WTC11 (cell line): ENCODE data around the gene PANK4. TPM values are rescaled to one million over a fixed set of nuclear protein-coding genes. Genes with fewer than 3 reads are reported as not detected.
"Not testable (repeated sequence)": the region's sequence is repeated elsewhere in the genome, so short reads cannot be mapped to it uniquely, and the experiment has no call there.

Source experiments
- ATAC-seq: fragments of 200-7000 bp; cut with Tn5 transposase; 2 replicates; pipeline ENCODE4 v1.10.0; 2021; ENCODE audit warnings: mild to moderate bottlenecking, moderate library complexity
- CTCF ChIA-PET: fragments of 300-600 bp; sonication (Branson Sonifier 250); formaldehyde crosslinking; loops from one replicate; lab custom pipeline; 2021; ENCODE audit warnings: antibody characterized with exemption; lab: Charles Lee
- POLR2A ChIA-PET: fragments of 350-600 bp; sonication (Branson Sonifier 250); formaldehyde crosslinking; loops from one replicate; lab custom pipeline; 2021; ENCODE audit warnings: antibody characterized with exemption; lab: Charles Lee
- DNase-seq: peaks from one replicate; pipeline ENCODE4 v3.0.0; 2021; ENCODE audit warnings: low spot score
- H3K27ac Mint-ChIP-seq: 2 replicates; pipeline ENCODE4 v1.8.0; 2021; ENCODE audit warnings: mixed read lengths
- H3K27me3 Mint-ChIP-seq: 2 replicates; pipeline ENCODE4 v1.8.0; 2021; ENCODE audit warnings: low read depth, mild to moderate bottlenecking, moderate library complexity, mixed read lengths
- H3K36me3 Mint-ChIP-seq: 2 replicates; pipeline ENCODE4 v1.8.0; 2021; ENCODE audit warnings: mixed read lengths
- H3K4me1 Mint-ChIP-seq: 2 replicates; pipeline ENCODE4 v1.8.0; 2022; ENCODE audit warnings: mixed read lengths
- H3K4me3 Mint-ChIP-seq: 2 replicates; pipeline ENCODE4 v1.8.0; 2021; ENCODE audit warnings: mild to moderate bottlenecking, moderate library complexity, mixed read lengths
- H3K9me3 Mint-ChIP-seq: 2 replicates; pipeline ENCODE4 v1.8.0; 2021; ENCODE audit warnings: mixed read lengths
- CREM ChIP-seq: sonication (generic); formaldehyde crosslinking; IDR thresholded peaks from 2 replicates; pipeline ENCODE4 v1.8.1; 2022; ENCODE audit warnings: mild to moderate bottlenecking, missing genetic modification reagents, moderate library complexity
- ELF4 ChIP-seq: sonication (generic); formaldehyde crosslinking; IDR thresholded peaks from 2 replicates; pipeline ENCODE4 v1.8.1; 2022; ENCODE audit warnings: low read depth, mild to moderate bottlenecking, moderate library complexity, missing genetic modification reagents
- ETV6 ChIP-seq: sonication (generic); formaldehyde crosslinking; IDR thresholded peaks from 2 replicates; pipeline ENCODE4 v1.8.1; 2022; ENCODE audit warnings: mild to moderate bottlenecking, missing genetic modification reagents
- GABPB1 ChIP-seq: sonication (generic); formaldehyde crosslinking; IDR thresholded peaks from 2 replicates; pipeline ENCODE4 v1.8.1; 2023; ENCODE audit warnings: mild to moderate bottlenecking, missing genetic modification reagents
- HMGA2 ChIP-seq: fragments of 250-450 bp; sonication (Bioruptor Pico); IDR thresholded peaks from 2 replicates; pipeline ENCODE4 v1.4.0; 2021; ENCODE audit warnings: mild to moderate bottlenecking, moderate library complexity
- JAZF1 ChIP-seq: fragments of 250-450 bp; sonication (Bioruptor Pico); IDR thresholded peaks from 2 replicates; pipeline ENCODE4 v1.9.0; 2021; ENCODE audit warnings: moderate library complexity, mild to moderate bottlenecking, inconsistent platforms
- MXD4 ChIP-seq: fragments of 250-450 bp; sonication (Bioruptor Pico); IDR thresholded peaks from 2 replicates; pipeline ENCODE4 v1.8.0; 2021; ENCODE audit warnings: mild to moderate bottlenecking, moderate library complexity, borderline replicate concordance
- NR1H2 ChIP-seq: sonication (generic); formaldehyde crosslinking; IDR thresholded peaks from 2 replicates; pipeline ENCODE4 v1.9.0; 2021; ENCODE audit warnings: mild to moderate bottlenecking, moderate library complexity, missing genetic modification reagents
- TCF7 ChIP-seq: sonication (generic); formaldehyde crosslinking; IDR thresholded peaks from 2 replicates; pipeline ENCODE4 v1.8.0; 2022; ENCODE audit warnings: mild to moderate bottlenecking, low read depth, missing genetic modification reagents, moderate library complexity
- TEAD4 ChIP-seq: sonication (generic); formaldehyde crosslinking; IDR thresholded peaks from 2 replicates; pipeline ENCODE4 v1.8.0; 2022; ENCODE audit warnings: mild to moderate bottlenecking, missing genetic modification reagents
- ZNF138 ChIP-seq: sonication (generic); formaldehyde crosslinking; conservative IDR thresholded peaks from 2 replicates; pipeline ENCODE4 v1.8.1; 2022; ENCODE audit warnings: mild to moderate bottlenecking, moderate library complexity, missing genetic modification reagents
- ZNF263 ChIP-seq: sonication (generic); formaldehyde crosslinking; IDR thresholded peaks from 2 replicates; pipeline ENCODE4 v1.8.1; 2022; ENCODE audit warnings: low read depth, mild to moderate bottlenecking, moderate library complexity, missing genetic modification reagents
- ZNF396 ChIP-seq: fragments of 250-450 bp; sonication (Bioruptor Pico); IDR thresholded peaks from 2 replicates; pipeline ENCODE4 v1.8.0; 2021; ENCODE audit warnings: mild to moderate bottlenecking, moderate library complexity, borderline replicate concordance
- ZNF416 ChIP-seq: fragments of 250-450 bp; sonication (Bioruptor Pico); IDR thresholded peaks from 2 replicates; pipeline ENCODE4 v1.9.0; 2021; ENCODE audit warnings: mild to moderate bottlenecking, inconsistent platforms
- total RNA-seq: library from RNA; stranded (reverse); gene quantifications from 3 replicates; pipeline ENCODE4 v1.2.3, GENCODE V29; 2021
- TF ChIP-seq, protein P1 (sequence below): sonication (generic); formaldehyde crosslinking; IDR thresholded peaks from 2 replicates; pipeline ENCODE4 v1.8.1; 2023; ENCODE audit warnings: mild to moderate bottlenecking, missing genetic modification reagents, borderline replicate concordance
- TF ChIP-seq, protein P2 (sequence below): fragments of 250-450 bp; sonication (Bioruptor Pico); IDR thresholded peaks from 2 replicates; pipeline ENCODE4 v1.9.0; 2021; ENCODE audit warnings: moderate library complexity, mild to moderate bottlenecking, inconsistent platforms, borderline replicate concordance
- TF ChIP-seq, protein P3 (sequence below): sonication (generic); formaldehyde crosslinking; IDR thresholded peaks from 2 replicates; pipeline ENCODE4 v1.8.0; 2022; ENCODE audit warnings: mild to moderate bottlenecking, missing genetic modification reagents
- TF ChIP-seq, protein P4 (sequence below): sonication (generic); formaldehyde crosslinking; IDR thresholded peaks from 2 replicates; pipeline ENCODE4 v1.8.1; 2023; ENCODE audit warnings: mild to moderate bottlenecking, moderate library complexity, missing genetic modification reagents
- TF ChIP-seq, protein P5 (sequence below): sonication (generic); formaldehyde crosslinking; IDR thresholded peaks from 2 replicates; pipeline ENCODE4 v1.8.1; 2023; ENCODE audit warnings: mild to moderate bottlenecking, missing genetic modification reagents, moderate library complexity
- TF ChIP-seq, protein P6 (sequence below): sonication (generic); formaldehyde crosslinking; conservative IDR thresholded peaks from 2 replicates; pipeline ENCODE4 v1.8.1; 2023; ENCODE audit warnings: mild to moderate bottlenecking, low read depth, missing genetic modification reagents, moderate library complexity
- TF ChIP-seq, protein P7 (sequence below): sonication (generic); formaldehyde crosslinking; IDR thresholded peaks from 2 replicates; pipeline ENCODE4 v1.8.1; 2023; ENCODE audit warnings: mild to moderate bottlenecking, missing genetic modification reagents

Gene PANK4
- total RNA-seq, 1 experiment from 2014 or later, result 52.5 TPM

DNA sequence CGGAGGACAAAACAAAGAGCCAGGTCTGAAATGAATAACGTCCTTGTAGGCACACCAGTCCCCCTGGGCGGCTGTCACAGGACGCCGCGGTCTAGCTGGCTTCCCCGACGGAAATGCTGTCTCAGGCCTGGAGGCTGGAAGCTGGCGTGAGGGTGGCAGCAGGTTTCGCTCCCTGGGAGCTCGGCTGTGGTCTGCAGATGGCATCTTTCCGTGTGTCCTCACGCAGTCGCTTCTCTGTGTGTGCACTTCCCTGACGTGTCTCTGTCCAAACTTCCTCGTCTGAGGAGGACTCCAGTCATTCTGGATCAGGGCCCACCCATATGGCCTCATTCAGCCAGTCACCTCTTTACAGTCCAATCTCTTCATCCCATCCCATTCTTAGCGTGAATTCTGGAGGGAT, 43.9 kb upstream of the PANK4 start:
- Mint-ChIP-seq H3K27me3 (peaks cover 11% of the 10 kb centered on the region; the same call in 1 of the 2 replicates), H3K9me3 (peaks cover 21% of the 10 kb centered on the region), H3K4me3 (no peak overlapping the region), H3K27ac (no peak overlapping the region)
- ATAC-seq, result no peak
- DNase-seq, result no peak
- TF ChIP-seq, protein P1, sequence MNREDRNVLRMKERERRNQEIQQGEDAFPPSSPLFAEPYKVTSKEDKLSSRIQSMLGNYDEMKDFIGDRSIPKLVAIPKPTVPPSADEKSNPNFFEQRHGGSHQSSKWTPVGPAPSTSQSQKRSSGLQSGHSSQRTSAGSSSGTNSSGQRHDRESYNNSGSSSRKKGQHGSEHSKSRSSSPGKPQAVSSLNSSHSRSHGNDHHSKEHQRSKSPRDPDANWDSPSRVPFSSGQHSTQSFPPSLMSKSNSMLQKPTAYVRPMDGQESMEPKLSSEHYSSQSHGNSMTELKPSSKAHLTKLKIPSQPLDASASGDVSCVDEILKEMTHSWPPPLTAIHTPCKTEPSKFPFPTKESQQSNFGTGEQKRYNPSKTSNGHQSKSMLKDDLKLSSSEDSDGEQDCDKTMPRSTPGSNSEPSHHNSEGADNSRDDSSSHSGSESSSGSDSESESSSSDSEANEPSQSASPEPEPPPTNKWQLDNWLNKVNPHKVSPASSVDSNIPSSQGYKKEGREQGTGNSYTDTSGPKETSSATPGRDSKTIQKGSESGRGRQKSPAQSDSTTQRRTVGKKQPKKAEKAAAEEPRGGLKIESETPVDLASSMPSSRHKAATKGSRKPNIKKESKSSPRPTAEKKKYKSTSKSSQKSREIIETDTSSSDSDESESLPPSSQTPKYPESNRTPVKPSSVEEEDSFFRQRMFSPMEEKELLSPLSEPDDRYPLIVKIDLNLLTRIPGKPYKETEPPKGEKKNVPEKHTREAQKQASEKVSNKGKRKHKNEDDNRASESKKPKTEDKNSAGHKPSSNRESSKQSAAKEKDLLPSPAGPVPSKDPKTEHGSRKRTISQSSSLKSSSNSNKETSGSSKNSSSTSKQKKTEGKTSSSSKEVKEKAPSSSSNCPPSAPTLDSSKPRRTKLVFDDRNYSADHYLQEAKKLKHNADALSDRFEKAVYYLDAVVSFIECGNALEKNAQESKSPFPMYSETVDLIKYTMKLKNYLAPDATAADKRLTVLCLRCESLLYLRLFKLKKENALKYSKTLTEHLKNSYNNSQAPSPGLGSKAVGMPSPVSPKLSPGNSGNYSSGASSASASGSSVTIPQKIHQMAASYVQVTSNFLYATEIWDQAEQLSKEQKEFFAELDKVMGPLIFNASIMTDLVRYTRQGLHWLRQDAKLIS (CRISPR knock-in tag), result no peak
- no peak for TF ChIP-seq ZNF263 (CRISPR knock-in tag)
- no peak for TF ChIP-seq ELF4 (CRISPR knock-in tag)
- no peak for TF ChIP-seq TEAD4 (CRISPR knock-in tag)
- TF ChIP-seq CREM (CRISPR knock-in tag), result no peak
- TF ChIP-seq, protein P2, sequence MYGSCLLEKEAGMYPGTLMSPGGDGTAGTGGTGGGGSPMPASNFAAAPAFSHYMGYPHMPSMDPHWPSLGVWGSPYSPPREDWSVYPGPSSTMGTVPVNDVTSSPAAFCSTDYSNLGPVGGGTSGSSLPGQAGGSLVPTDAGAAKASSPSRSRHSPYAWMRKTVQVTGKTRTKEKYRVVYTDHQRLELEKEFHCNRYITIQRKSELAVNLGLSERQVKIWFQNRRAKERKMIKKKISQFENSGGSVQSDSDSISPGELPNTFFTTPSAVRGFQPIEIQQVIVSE (CRISPR knock-in tag), result no peak
- no peak for TF ChIP-seq TCF7
- TF ChIP-seq, protein P3, sequence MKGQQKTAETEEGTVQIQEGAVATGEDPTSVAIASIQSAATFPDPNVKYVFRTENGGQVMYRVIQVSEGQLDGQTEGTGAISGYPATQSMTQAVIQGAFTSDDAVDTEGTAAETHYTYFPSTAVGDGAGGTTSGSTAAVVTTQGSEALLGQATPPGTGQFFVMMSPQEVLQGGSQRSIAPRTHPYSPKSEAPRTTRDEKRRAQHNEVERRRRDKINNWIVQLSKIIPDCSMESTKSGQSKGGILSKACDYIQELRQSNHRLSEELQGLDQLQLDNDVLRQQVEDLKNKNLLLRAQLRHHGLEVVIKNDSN, result no peak
- TF ChIP-seq, all 79 proteins: peak for 0
- CTCF ChIA-PET, result interaction anchor here (1.0 kb wide), 1 partner anchor 255 kb away, joined by 3 read pairs; no protein-coding TSS in a partner anchor
- POLR2A ChIA-PET, result no interaction called here
- Mint-ChIP-seq H3K36me3 (peaks cover 13% of the 10 kb centered on the region; the same call in 1 of the 2 replicates), H3K4me1 (no peaks in the 10 kb centered on the region)

DNA sequence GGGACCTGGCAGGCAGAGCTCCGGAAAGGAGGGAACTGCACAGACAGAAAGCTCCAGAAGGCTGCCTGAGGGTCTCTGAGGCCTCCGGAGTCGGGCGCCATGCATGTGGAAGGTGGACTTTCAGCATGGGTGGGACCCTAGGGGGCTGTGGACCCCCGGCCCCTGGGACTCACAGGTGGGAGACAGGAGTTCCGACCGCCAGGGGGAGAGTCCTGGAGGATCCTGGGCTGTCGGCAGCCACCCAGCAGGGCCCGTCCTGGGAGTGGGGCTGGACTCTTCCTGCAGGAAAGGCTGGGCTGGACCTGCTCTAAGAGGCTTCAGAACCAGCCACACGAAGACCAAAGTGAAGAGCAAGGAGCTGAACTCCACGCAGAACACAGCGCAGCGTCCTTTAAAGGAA, 43.3 kb upstream of the PANK4 start:
- H3K27ac Mint-ChIP-seq, POLR2A ChIA-PET, ATAC-seq, H3K4me1 Mint-ChIP-seq, H3K4me3 Mint-ChIP-seq, DNase-seq: not testable (repeated sequence)
- H3K27me3 Mint-ChIP-seq, result peaks cover 11% of the 10 kb centered on the region; the same call in 1 of the 2 replicates
- peaks cover 13% of the 10 kb centered on the region; the same call in 1 of the 2 replicates for H3K36me3 Mint-ChIP-seq
- H3K9me3 Mint-ChIP-seq, result peaks cover 21% of the 10 kb centered on the region
- CTCF ChIA-PET, result interaction anchor here (1.0 kb wide), 1 partner anchor 254 kb away, joined by 3 read pairs; no protein-coding TSS in a partner anchor

DNA sequence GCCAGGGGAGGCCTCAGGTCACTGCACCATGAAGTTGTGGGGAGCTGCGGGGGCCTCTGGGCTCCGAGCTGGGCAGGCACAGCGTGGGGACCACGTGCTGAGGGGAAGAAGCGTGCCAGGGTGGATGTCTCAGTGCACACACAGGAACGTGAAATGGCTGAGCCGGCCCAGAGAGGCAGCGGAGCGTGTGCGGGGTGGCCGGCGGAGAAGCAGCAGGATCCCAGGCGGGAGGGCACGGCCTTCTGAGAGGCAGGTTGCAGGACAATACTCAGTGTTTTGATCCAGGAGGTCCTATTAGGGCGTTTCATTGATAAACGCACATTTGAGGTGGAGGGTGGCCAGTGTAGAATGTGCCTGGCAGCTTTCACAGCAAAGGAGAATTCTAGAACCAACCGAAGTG, 42.7 kb upstream of the PANK4 start:
- Mint-ChIP-seq H3K9me3 (peaks cover 18% of the 10 kb centered on the region), H3K27ac (no peak overlapping the region; the same call in 1 of the 2 replicates), H3K36me3 (peaks cover 11% of the 10 kb centered on the region; the same call in 1 of the 2 replicates), H3K4me3 (no peak overlapping the region), H3K4me1 (0 out of 2 replicates have a peak, but pooled peaks cover 3% of the 10 kb centered on the region), H3K27me3 (peaks cover 11% of the 10 kb centered on the region; the same call in 1 of the 2 replicates)
- DNase-seq (no peak), ATAC-seq (no peak)
- CTCF ChIA-PET, result no interaction called here
- POLR2A ChIA-PET, result no interaction called here
- TF ChIP-seq ZNF396 (CRISPR knock-in tag) (no peak), JAZF1 (CRISPR knock-in tag) (no peak), ZNF138 (no peak), NR1H2 (CRISPR knock-in tag) (no peak), HMGA2 (CRISPR knock-in tag) (no peak), ETV6 (no peak), GABPB1 (CRISPR knock-in tag) (no peak), MXD4 (CRISPR knock-in tag) (no peak), ZNF416 (no peak)
- TF ChIP-seq, protein P4, sequence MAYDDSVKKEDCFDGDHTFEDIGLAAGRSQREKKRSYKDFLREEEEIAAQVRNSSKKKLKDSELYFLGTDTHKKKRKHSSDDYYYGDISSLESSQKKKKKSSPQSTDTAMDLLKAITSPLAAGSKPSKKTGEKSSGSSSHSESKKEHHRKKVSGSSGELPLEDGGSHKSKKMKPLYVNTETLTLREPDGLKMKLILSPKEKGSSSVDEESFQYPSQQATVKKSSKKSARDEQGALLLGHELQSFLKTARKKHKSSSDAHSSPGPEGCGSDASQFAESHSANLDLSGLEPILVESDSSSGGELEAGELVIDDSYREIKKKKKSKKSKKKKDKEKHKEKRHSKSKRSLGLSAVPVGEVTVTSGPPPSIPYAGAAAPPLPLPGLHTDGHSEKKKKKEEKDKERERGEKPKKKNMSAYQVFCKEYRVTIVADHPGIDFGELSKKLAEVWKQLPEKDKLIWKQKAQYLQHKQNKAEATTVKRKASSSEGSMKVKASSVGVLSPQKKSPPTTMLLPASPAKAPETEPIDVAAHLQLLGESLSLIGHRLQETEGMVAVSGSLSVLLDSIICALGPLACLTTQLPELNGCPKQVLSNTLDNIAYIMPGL, result no peak
- TF ChIP-seq, protein P5, sequence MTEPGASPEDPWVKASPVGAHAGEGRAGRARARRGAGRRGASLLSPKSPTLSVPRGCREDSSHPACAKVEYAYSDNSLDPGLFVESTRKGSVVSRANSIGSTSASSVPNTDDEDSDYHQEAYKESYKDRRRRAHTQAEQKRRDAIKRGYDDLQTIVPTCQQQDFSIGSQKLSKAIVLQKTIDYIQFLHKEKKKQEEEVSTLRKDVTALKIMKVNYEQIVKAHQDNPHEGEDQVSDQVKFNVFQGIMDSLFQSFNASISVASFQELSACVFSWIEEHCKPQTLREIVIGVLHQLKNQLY (CRISPR knock-in tag), result no peak
- TF ChIP-seq, protein P6, sequence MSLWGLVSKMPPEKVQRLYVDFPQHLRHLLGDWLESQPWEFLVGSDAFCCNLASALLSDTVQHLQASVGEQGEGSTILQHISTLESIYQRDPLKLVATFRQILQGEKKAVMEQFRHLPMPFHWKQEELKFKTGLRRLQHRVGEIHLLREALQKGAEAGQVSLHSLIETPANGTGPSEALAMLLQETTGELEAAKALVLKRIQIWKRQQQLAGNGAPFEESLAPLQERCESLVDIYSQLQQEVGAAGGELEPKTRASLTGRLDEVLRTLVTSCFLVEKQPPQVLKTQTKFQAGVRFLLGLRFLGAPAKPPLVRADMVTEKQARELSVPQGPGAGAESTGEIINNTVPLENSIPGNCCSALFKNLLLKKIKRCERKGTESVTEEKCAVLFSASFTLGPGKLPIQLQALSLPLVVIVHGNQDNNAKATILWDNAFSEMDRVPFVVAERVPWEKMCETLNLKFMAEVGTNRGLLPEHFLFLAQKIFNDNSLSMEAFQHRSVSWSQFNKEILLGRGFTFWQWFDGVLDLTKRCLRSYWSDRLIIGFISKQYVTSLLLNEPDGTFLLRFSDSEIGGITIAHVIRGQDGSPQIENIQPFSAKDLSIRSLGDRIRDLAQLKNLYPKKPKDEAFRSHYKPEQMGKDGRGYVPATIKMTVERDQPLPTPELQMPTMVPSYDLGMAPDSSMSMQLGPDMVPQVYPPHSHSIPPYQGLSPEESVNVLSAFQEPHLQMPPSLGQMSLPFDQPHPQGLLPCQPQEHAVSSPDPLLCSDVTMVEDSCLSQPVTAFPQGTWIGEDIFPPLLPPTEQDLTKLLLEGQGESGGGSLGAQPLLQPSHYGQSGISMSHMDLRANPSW, result no peak
- TF ChIP-seq, protein P7, sequence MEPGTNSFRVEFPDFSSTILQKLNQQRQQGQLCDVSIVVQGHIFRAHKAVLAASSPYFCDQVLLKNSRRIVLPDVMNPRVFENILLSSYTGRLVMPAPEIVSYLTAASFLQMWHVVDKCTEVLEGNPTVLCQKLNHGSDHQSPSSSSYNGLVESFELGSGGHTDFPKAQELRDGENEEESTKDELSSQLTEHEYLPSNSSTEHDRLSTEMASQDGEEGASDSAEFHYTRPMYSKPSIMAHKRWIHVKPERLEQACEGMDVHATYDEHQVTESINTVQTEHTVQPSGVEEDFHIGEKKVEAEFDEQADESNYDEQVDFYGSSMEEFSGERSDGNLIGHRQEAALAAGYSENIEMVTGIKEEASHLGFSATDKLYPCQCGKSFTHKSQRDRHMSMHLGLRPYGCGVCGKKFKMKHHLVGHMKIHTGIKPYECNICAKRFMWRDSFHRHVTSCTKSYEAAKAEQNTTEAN (CRISPR knock-in tag), result no peak
